ENCODE results near the gene LARP4B.

Gene LARP4B

DNA sequence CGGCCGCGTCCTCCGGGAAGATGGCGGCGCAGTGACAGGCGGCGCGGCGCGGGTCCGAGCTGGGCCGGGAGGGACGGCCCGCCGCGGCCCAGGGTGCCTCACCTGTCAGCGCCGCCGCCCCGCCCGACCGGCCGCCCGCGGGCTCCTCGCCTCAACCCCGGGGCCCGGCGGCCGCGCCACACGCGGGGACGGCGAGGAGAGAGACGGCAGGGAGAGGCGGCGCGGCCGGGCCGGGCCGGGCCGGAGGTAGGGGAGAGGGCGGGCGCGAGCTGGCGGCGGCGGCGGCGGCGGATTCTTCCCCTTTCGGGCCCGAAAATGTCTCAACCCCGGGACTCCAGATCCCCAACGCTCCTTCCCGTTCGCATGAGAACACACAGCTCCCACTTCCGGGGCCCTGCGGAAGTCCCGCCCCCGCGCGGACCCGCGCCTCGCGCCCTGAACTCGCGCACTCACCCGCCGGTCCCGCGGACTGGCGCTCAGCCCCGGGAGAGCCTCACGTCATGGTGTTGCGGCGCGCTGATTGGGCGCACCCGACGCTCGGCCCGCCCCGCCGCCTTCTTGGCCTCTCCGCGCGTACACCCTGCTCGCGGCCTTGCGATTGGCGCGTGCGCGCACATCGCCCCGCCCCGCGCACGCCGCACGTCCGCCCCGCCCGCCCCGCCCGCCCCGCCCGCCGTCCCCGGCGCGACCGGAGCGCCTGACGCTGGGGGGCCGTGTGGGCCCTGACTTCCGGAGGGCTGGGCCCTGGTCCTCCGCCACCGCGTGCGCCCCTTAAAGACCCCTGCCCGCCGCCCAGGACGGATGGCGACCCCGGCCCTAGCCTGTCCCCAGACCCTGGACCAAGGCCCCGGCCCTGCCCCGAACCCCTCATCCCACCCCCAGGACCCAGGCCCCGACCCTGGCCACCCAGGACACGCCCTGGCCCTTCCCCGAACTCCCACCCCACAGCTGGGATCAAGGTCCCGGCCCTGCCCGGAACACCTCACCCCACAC, at the start of gene LARP4B:
Gene LARP4B (minus strand): TSS at position 380 of the 993 bp plus-strand sequence. CDS start 45,984 bp downstream, outside the sequence.
- peak; percentile 98 for DNase-seq (ENCODE audit: low spot score)

DNA sequence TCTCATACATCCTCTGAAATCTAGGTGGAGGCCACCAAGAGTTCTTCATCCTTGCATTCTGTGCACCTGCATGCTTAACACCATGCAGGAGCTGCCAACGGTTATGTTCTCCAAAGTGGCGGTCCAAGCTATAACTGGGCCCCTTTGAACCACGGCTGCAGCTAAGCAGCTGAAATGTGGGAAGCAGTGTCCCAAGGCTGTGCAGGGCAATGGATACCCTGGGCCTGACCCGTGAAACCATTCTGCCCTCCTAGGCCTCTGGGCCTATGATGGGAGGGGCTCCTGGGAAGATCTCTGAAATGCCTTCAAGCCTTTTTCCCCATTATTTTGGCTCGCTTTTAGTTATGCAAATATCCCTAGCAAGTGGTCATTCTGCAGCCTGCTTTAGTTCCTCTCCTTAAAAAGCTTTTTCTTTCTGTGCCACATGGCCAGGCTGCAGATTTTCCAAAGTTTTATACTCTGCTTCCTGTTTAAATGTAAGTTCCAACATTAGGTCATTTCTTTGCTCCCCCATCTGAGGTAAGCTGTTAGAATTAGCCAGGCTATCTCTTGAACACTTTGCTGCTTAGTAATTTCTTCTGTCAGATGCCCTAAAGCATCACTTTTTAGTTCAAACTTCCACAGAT, 49.1 kb upstream of the LARP4B start:
- DNase-seq (ENCODE audit: low spot score), result peak; percentile 9

DNA sequence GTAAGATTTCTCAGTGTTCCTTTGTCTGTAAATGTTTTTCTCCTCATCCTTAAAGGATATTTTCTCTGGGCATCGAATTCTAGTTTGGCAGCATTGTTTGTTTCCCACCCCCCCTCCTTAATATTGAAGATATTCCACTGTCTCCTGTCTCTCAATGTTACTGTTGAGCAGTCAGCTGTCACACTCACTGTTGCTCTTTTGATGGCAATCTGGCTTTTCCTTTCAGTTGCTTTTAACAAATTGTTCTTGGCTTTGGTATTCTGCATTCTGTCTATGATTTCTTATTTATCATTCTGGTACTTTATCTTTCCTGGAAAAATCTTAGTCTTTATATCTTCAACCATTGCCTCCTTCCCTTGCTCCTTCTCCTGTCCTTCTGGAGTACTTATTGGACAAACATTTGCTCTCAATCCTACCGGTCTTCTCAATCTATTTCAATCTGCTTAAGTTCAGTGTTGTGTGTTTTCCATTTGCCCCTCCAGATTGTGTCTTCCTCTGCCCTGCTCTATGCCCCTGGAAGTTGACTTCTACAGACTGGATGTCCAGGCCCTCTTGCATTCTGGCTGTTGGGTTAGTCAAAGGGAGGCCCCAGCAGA, 47.4 kb upstream of the LARP4B start:
- peak; percentile 31 for DNase-seq (ENCODE audit: low spot score)

DNA sequence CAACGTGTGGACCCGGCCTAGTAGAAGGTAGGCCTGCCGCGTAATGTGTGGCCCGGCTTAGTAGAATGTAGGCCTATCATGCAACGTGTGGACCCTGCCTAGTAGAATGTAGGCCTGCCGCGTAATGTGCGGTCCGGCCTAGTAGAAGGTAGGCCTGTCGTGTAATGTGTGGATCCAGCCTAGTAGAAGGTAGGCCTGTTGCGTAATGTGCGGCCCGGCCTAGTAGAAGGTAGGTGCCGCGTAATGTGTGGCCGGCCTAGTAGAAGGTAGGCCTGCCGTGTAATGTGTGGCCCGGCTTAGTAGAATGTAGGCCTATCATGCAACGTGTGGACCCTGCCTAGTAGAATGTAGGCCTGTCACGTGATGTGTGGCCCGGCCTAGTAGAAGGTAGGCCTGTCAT, 44.8 kb upstream of the LARP4B start:
- no peak for DNase-seq (ENCODE audit: low spot score)

DNA sequence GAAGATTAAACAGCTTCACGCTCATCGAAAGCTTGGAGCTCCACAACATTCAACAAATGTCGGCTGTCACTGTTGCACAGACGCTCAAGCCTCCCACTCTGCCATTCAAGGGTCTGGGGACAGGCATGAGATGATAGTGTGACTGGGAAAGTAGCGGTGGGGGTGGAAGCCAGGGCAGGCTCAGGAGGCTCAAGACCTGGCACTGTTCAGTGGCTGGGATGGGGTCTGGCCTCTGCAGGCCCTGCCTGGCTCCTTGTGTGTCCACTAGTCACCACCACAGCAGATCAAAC, 43.2 kb upstream of the LARP4B start:
- no peak for DNase-seq (ENCODE audit: low spot score)

DNA sequence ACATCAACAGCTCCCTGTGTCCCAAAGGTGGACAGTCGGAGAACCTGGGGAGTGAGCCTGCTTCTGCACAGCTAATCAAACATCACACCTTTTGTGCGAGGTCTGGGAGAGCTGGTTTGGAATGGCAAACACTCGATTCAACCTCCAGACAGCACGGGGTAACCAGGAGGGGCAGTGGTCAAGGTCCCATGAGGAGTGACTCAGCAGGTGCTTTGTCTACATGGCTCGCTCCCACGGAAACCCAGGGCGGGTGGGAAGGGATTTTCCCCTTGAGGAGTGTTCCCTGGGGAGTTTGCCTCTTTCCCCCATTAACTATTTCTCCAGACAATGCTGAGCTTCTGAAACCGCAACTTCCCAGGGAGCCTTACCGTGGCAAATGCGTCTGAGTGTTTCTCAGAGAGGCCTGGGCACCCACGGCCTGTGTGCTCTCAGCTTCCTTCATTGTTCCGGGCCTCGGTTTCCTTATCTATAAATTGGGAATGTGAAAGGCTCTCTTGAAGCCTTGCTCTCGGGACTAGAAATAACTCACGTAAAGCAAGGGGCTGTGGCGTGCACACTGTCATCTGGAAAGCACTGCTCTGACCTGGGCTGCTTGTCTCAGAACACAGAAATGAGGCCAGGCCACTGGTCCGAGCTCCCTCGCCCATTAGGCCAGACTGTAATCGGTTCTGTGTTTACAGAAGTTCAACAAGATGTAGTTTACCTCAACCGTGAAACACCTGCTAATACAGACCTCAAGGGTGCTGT, 42.7 kb upstream of the LARP4B start:
- no peak for DNase-seq (ENCODE audit: low spot score)

DNA sequence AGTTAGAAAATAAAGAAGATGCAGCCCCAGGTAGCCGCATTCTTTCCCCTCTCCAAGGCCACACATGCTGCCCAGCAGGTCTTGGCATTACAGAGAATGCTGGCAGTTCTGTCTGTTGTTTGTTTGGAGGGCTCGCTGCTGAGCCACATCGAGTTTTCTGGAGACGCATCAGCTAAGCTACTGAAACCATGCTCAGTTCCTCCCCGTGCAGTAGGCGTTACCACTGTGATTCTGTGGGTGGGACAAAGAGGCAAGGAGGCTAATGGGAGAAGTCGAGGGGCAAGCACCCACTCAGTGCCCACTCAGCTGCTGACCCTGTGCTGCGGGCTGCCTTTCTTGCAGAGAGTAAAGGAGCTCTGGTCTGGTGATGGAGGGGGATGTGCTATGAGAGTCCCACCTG, 41.3 kb upstream of the LARP4B start:
- DNase-seq (ENCODE audit: low spot score), result no peak

DNA sequence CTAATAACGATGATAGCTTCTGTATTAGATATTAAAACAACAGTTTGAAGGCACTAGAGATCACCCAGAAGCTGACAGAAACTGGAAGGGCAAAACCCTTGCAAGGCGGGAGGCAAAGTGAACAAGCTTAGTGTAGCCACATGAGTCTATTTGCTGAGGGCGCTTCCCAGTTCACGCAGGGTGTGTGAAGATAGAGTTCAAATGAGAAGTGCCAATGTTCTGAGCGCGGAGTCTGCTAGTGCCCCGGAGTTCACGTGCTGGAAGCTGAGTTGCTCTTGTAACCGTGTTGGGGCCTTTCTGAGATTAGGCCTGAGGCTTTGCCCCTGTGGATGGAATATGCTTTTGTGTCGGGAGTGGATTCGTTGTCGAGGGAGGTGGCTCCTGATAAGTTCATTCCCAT, 40.1 kb upstream of the LARP4B start:
- no peak for DNase-seq (ENCODE audit: low spot score)

DNA sequence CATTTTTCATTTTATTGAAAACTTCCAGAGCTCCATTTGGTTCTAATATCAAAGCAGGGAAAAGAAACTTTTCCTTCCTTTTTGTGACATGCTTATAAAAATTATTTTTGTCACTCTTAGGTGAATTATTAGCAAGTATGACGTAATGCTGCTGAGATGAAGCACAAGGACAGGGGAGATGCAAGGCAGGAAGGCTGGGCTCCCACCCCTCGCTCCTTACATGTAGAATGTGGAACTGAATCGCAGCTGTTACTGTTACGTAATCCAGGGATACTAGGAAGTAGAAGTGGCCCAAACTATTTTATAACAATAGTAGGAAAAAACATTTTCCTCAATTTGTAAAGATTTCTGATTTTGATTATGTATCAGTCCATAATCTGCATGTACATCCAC, 39.6 kb upstream of the LARP4B start:
- no peak for DNase-seq (ENCODE audit: low spot score)

GRCh38 chr10:970311-971149, 39.0 kb upstream of the LARP4B start:
- no peak for DNase-seq (ENCODE audit: low spot score)

GRCh38 chr10:969473-970150, 38.1 kb upstream of the LARP4B start:
- DNase-seq (ENCODE audit: low spot score), result no peak

DNA sequence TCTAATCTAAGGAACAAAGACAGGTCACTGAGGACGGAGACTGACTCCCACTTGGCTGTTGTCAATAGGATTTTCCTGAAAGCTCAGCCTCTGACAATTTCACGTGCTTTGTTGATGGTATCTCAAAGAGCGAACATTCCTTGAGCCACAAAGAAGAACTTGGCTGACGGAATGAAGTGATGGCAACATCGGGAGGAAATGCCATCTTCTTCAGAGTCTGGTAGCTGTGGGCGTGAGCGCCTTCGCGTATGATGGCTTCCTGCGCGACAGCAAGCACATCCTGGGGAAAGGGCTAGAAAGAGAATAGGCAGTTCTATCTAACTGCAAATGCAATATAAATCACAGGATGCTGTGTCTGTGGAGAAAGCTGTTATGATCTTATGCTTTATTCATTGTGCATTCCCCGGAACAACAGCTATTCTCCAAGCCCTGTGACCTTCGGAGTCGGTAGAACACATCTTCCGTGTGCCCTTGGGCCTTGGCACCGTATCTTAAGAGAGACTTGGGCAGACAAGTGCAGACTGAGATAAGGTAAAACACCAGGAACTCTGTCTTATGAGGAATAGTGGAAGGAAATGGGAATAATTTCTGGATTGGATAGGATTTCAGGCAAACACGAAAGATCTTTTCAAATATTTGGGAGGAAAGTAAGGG, 37.2 kb upstream of the LARP4B start:
- DNase-seq (ENCODE audit: low spot score), result no peak

GRCh38 chr10:966466-967235, 35.1 kb upstream of the LARP4B start:
- no peak for DNase-seq (ENCODE audit: low spot score)

GRCh38 chr10:964988-965417, 33.5 kb upstream of the LARP4B start:
- DNase-seq (ENCODE audit: low spot score), result no peak

- no peak for DNase-seq (ENCODE audit: low spot score)
Observed at GRCh38 chr10:964321-964987, 32.9 kb upstream of the LARP4B start.

- DNase-seq (ENCODE audit: low spot score), result no peak
Observed at GRCh38 chr10:963655-964054, 32.1 kb upstream of the LARP4B start.

- DNase-seq (ENCODE audit: low spot score), result no peak
Observed at GRCh38 chr10:963186-963585, 31.7 kb upstream of the LARP4B start.

DNA sequence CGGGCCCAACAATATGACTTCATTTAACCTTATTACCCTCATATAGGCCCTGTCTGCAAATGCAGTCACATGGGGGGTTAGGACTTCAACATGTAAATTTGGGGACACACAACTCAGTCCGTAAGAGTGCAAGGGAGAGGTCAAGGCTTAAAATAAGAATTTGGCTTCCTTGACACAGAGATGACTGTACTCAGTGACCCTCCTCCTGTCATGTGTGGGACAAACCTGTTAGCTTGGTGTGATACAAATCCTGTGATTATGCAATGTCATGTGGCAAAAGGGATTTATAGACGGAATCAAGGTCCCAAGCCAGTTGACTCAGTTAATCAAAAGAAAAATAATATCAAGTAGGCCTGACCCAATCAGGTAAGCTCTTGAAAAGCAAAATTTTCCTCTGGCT, 30.8 kb upstream of the LARP4B start:
- DNase-seq (ENCODE audit: low spot score), result no peak

GRCh38 chr10:958856-959255, 27.4 kb upstream of the LARP4B start:
- DNase-seq (ENCODE audit: low spot score), result no peak
